DND-41 (cell line): Measurements from ENCODE around the gene SCAND1.

ENCODE experiments used
- ATAC-seq: fragments of 200-7000 bp; cut with Tn5 transposase; 3 replicates; pipeline ENCODE4 v1.9.1; 2021; ENCODE audit warnings: low read depth; ENCODE audit not compliant: insufficient read depth
- DNase-seq: peaks from one replicate; pipeline ENCODE4 v3.0.0-alpha.2; 2020
- H2AFZ ChIP-seq: 2 replicates; pipeline ENCODE4 v1.6.0; 2012; ENCODE audit warnings: low read depth, low read length
- H3K27ac ChIP-seq: 2 replicates; pipeline ENCODE4 v1.5.1; 2012; ENCODE audit warnings: low read length, inconsistent platforms
- H3K27me3 ChIP-seq: fragments of 200-600 bp; sonication (generic); 2 replicates; pipeline ENCODE4 v1.6.0; 2012; ENCODE audit warnings: low read length, mild to moderate bottlenecking, inconsistent platforms; ENCODE audit not compliant: insufficient read depth, poor library complexity
- H3K36me3 ChIP-seq: 2 replicates; pipeline ENCODE4 v1.5.1; 2012; ENCODE audit warnings: low read length, inconsistent platforms; ENCODE audit not compliant: insufficient read depth
- H3K4me1 ChIP-seq: 2 replicates; pipeline ENCODE4 v1.5.1; 2012; ENCODE audit warnings: mild to moderate bottlenecking, low read length; ENCODE audit not compliant: insufficient read depth
- H3K4me2 ChIP-seq: 2 replicates; pipeline ENCODE4 v1.6.0; 2012; ENCODE audit warnings: mild to moderate bottlenecking, moderate library complexity, low read length, inconsistent platforms; ENCODE audit not compliant: insufficient read depth
- H3K4me3 ChIP-seq, 2 experiments: fragments of 200-600 bp in 1 of 2; shearing (Covaris generic) in 1 of 2; 2 replicates each; pipeline ENCODE4 v1.5.1; 2012 to 2016; ENCODE audit warnings: inconsistent platforms in 2 of 2, low read length in 2 of 2, mild to moderate bottlenecking in 2 of 2, low read depth in 1 of 2, moderate library complexity in 1 of 2
- H3K79me2 ChIP-seq: 2 replicates; pipeline ENCODE4 v1.6.0; 2012; ENCODE audit warnings: low read length, inconsistent platforms; ENCODE audit not compliant: insufficient read depth
- H3K9ac ChIP-seq: 2 replicates; pipeline ENCODE4 v1.6.0; 2012; ENCODE audit warnings: low read depth, mild to moderate bottlenecking, inconsistent platforms, low read length, moderate library complexity
- H3K9me3 ChIP-seq: 2 replicates; pipeline ENCODE4 v1.5.1; 2012; ENCODE audit warnings: low read length, moderate library complexity, mild to moderate bottlenecking, inconsistent platforms; ENCODE audit not compliant: insufficient read depth, severe bottlenecking
- H4K20me1 ChIP-seq: 2 replicates; pipeline ENCODE4 v1.6.0; 2012; ENCODE audit warnings: low read length; ENCODE audit not compliant: insufficient read depth
- CTCF ChIP-seq: IDR thresholded peaks from 2 replicates; pipeline ENCODE4 v1.5.1; 2012; ENCODE audit warnings: borderline replicate concordance, low read length, moderate library complexity, mild to moderate bottlenecking; ENCODE audit not compliant: poor library complexity, severe bottlenecking; ENCODE audit errors: extremely low read depth
- EZH2 ChIP-seq: IDR thresholded peaks from 3 replicates; pipeline ENCODE4 v1.6.1; 2012; ENCODE audit warnings: borderline replicate concordance, low read depth, mild to moderate bottlenecking, moderate library complexity, low read length, inconsistent platforms; ENCODE audit not compliant: severe bottlenecking

The SCAND1 gene

GRCh38 chr20:35910254-35910653, 44.0 kb downstream of the SCAND1 start:
- Histone ChIP-seq H3K9ac (no peak overlapping the region), H3K79me2 (no peaks in the 10 kb centered on the region), H3K9me3 (no peaks in the 10 kb centered on the region), H3K4me3 (no peak overlapping the region), H3K36me3 (peaks cover 73% of the 10 kb centered on the region), H3K27me3 (no peaks in the 10 kb centered on the region), H4K20me1 (0 out of 2 replicates have a peak, but pooled peaks cover 4% of the 10 kb centered on the region), H3K4me1 (no peaks in the 10 kb centered on the region), H2AFZ (no peak overlapping the region), H3K4me2 (no peak overlapping the region), H3K27ac (no peak overlapping the region)
- ATAC-seq (no peak), DNase-seq (no peak)
- no peak for TF ChIP-seq CTCF
- TF ChIP-seq EZH2, result no peak

GRCh38 chr20:35909796-35910195, 44.5 kb downstream of the SCAND1 start:
- Histone ChIP-seq H3K9me3 (no peaks in the 10 kb centered on the region), H4K20me1 (0 out of 2 replicates have a peak, but pooled peaks cover 4% of the 10 kb centered on the region), H3K36me3 (peaks cover 75% of the 10 kb centered on the region), H3K27ac (no peak overlapping the region), H2AFZ (no peak overlapping the region), H3K4me2 (no peak overlapping the region), H3K79me2 (no peaks in the 10 kb centered on the region), H3K9ac (no peak overlapping the region), H3K4me3 (no peak overlapping the region), H3K27me3 (no peaks in the 10 kb centered on the region), H3K4me1 (no peaks in the 10 kb centered on the region)
- no peak for ATAC-seq
- DNase-seq, result no peak
- no peak for TF ChIP-seq EZH2
- no peak for TF ChIP-seq CTCF

GRCh38 chr20:35909176-35909575, 45.1 kb downstream of the SCAND1 start:
- H3K27me3 ChIP-seq, result no peaks in the 10 kb centered on the region
- no peaks in the 10 kb centered on the region for H3K4me1 ChIP-seq
- 0 out of 2 replicates have a peak, but pooled peaks cover 4% of the 10 kb centered on the region for H4K20me1 ChIP-seq
- H3K27ac ChIP-seq, result no peak overlapping the region
- H3K4me3 ChIP-seq, result no peak overlapping the region
- no peak overlapping the region for H3K9ac ChIP-seq
- TF ChIP-seq CTCF (no peak), EZH2 (no peak)
- peaks cover 70% of the 10 kb centered on the region for H3K36me3 ChIP-seq
- H3K9me3 ChIP-seq, result no peaks in the 10 kb centered on the region
- H3K4me2 ChIP-seq, result no peak overlapping the region
- H2AFZ ChIP-seq, result no peak overlapping the region
- no peaks in the 10 kb centered on the region for H3K79me2 ChIP-seq
- ATAC-seq (no peak), DNase-seq (no peak)

GRCh38 chr20:35908007-35908406, 46.3 kb downstream of the SCAND1 start:
- Histone ChIP-seq H4K20me1 (0 out of 2 replicates have a peak, but pooled peaks cover 4% of the 10 kb centered on the region), H3K27ac (no peak overlapping the region), H3K4me3 (no peak overlapping the region), H3K79me2 (peaks cover 3% of the 10 kb centered on the region; the same call in 1 of the 2 replicates), H3K4me1 (no peaks in the 10 kb centered on the region), H3K4me2 (no peak overlapping the region), H3K36me3 (peaks cover 66% of the 10 kb centered on the region), H3K9me3 (no peaks in the 10 kb centered on the region), H2AFZ (no peak overlapping the region), H3K9ac (no peak overlapping the region), H3K27me3 (no peaks in the 10 kb centered on the region)
- TF ChIP-seq CTCF, result no peak
- no peak for TF ChIP-seq EZH2
- DNase-seq (no peak), ATAC-seq (no peak)
